ENCODE data around the gene ARL14.
"Not testable (repeated sequence)": the region's sequence is repeated elsewhere in the genome, so short reads cannot be mapped to it uniquely, and the experiment has no call there.

Gene ARL14

DNA sequence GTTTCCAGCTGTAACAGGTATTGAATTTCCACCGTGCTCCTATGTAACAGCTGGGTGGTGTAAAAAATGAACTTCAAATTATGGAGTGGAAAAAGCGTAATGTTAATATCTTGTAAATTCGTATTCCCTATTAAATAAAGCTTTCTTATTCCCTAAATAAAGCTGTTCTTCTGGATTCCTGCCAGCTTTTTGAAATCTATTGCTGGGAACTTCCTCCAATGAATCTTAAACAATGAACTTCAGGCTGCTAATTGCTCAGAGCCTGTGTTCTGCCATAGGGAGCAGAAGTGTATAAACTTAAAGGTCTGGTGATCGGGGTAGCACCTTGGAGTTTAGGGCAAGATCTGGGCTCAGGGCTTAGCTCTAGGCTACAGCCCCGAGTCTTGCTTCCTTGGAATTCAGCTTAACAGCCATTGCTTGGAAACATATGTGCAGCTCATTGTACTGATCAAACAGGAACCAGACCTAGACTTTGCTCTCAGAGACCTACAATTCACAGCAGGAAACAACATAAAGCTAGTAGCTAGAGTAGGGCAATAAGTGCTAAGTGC, 1.4 kb downstream of the ARL14 start:
- no peak for DNase-seq

DNA sequence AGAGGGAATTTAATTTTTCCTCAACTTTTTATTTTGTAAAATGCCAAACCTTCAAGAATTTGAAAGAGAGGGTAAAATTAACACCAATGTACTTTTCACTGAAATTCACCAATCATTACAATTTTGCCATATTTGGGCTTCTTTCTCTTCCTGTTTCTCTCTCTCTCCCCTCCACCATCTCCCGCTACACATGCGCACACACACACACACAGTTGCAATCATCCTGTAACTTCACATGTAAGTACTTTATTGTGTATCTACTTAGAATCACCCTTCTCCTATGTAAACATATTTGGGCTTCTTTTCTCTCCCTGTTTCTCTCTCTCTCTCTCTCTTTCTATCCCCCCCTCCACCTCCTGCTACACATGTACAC, 7.4 kb downstream of the ARL14 start:
- no peak for DNase-seq

DNA sequence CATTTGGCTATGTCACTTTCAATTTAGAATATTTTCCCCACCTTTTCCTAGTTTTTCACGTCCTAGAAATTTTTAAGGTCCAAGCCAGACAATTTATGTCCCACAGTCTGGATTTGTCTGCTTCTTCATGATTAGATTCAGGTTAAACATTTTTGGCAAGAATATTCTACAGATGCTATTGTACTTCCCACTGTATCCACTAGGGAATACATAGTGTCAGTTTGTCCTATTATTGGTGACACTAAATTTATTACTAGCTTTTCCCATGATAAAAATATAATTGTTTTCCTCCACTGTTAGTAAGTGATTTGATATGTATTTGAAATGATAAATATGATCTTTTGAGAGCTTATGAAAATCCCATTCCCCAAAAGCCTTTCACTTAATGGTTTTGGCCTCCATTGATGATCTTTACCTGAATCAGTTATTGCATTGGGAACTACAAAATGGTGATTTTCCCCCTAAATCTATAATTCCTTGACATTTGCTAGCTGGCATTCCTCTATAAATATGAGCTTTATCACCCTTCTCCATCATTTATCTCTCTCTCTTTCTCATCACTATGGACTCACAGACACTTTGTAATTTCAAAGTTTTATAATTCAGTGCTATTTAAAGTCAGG, 8.3 kb downstream of the ARL14 start:
- no peak for DNase-seq

DNA sequence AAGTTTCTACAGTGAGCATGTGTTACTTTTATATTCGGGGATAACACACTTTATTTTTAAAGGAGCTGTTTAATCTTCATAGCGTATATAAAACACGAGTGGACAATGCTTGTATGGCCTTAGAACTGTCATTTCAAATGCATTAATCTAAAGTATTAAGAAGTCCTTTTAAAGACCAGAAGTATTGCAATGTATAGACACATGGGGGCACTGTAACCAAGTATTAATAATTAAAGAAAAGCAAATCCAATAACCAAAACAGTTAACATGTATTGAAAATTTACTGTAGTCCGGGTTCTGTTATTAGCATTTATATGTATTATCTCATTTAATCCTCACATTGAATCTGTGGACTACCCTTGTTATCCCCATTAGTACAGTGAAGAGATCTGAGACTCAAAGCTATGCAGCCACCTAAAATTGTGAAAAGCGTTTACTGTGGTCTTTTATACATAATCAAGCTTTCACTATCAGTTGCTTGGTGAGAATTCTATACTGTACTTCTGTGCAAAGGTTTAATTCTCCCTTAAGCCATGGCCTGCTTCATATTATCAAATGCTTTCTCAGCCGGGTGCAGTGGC, 10.1 kb downstream of the ARL14 start:
- DNase-seq, result no peak

- DNase-seq, result no peak
These were observed 14.2 kb downstream of the ARL14 start for GRCh38 chr3:160691151-160691550.

GRCh38 chr3:160691962-160692361, 15.0 kb downstream of the ARL14 start:
- DNase-seq, result no peak

GRCh38 chr3:160693191-160693590, 16.2 kb downstream of the ARL14 start:
- no peak for DNase-seq

DNA sequence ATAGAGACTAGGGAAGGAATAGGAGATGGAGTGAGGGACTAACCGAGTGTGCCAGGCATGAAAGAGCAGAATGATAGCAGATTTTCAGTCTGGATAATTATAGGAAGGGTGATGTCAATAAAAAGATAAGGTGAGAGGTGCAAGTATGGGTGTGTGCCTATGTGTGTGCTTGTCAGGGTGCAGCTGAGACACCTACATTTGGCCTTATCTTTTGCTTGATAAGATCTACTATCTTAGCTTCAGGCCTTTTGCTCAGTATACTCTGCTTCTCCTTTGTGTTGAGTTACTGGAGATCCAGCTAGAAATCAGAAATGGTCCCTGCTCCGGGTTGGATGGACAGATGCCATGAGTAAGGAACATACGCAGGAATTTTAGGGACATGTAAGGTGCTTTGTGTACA, 17.4 kb downstream of the ARL14 start:
- no peak for DNase-seq

DNA sequence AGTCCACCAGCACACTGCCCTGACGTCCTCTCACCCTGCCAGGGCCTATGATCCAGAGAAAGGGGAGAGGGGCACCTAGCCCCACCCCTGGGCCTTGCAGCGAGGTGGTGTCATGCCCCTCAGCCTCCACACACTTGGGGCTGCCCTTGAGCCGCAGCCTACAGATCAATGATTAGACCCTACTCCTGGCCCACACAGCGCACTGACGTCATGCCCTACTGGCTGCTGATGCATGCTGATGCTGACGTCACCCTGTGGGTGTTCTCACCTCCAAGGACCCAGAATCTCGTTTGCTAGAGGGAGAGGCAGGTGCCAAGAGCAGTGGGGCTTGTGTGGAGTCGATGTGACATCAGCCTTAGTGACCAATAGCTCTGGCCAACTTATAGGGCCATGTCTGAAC, 18.0 kb downstream of the ARL14 start:
- DNase-seq, result no peak

DNA sequence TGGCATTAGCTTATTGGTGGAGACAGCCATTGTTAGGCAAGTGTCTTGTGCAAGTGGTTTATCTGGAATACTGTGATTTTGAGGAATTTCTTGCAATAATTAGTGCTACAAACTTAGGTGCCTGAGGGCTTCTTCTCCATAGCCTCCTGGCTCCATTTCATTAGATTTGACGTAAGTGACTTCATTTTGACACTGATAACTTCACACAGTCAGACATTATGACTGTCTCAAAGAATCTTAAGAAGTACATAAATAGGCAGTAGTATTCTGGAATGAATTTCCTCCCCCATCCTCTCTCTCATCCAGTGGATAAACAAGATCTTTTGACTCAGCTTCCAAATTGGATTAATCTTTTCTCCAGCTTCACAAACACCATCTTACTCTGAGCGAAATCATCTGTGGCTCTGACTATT, 19.0 kb downstream of the ARL14 start:
- DNase-seq, result peak; percentile 81

DNA sequence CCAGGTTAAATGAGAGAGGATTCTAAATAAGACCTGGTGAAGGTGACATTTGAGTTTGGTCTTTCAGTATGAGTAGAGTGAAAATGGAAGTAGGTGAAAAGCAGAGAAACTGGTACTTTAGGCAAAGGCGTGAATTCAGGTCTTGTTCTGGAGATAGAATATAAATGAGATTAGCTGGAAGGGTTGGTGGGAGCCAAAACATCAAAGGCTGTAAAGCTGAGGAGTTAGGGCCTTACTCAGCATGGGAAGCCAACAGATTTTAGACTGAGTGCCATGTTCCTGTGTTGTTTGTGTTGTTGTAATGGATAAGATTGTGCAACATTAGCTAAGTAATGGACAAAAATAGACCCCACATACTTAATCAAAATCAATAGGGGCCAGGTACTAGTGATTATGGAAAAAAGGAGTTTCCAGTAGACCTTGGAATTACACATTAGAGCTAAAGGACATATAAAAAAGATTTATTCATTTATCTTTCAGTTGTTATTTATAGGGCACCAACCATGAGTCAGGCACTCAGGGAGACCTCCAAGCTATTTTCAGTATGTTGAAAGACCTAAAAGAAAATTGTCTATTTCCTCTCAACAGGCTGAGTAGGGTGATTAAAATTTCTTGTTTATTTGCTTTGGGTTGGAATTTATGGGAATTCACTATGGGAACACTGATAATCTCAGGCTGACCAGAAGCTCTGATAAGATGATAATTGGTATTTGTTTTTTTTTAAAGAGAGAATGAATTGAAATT, 20.8 kb downstream of the ARL14 start:
- peak; percentile 64 for DNase-seq

DNA sequence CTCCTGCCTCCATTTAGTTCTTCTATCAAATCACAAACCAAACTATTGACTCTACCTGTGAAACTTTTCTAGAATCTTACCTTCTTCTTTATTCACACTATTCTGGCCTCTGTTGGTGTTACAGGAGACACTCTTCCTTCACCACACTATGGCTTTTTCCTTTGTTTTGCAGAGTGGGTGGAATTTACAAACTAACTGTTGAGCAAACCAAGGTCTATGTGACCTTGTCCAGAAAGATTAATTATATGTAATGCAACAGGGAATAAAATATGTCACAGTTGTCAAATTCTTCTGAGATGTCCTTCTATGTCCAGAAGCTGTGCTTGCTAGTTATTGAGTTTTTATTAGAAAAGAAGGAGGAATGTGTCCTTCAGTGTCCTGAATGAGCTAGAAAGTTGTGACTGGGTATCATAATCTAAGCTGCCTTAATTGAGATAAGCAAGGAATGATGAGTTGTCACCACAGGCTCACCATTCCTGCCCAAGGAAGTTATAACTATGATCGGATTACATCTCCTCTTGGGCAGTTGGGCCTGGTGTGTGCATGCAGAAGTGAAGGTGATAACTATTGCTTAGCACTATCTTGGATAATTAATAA, 21.7 kb downstream of the ARL14 start:
- DNase-seq, result peak; percentile 20

DNA sequence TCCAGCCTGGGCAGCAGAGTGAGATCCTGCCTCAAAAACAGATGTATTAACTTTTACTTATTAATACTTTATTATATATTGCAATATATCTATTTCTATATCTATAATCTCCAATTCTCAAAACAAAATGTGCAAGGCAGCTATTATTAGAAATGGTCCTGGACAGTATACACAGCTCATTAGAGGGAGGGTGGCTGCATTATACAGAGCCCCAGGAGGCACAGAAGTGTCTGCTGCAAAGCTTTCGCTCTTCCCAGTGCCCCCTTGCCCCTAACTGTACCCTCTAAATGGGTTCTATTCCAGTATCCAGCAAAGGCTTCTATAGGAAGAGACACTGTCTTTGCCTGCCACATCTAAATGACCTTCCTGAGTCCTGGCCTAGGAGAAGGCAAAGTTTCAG, 24.5 kb downstream of the ARL14 start:
- no peak for DNase-seq

GRCh38 chr3:160702290-160702689, 25.3 kb downstream of the ARL14 start:
- DNase-seq, result no peak

- peak; percentile 51 for DNase-seq
These were observed 27.0 kb downstream of the ARL14 start for GRCh38 chr3:160703974-160704373.

GRCh38 chr3:160707187-160707794, 30.3 kb downstream of the ARL14 start:
- DNase-seq, result no peak

- no peak for DNase-seq
These were observed 32.7 kb downstream of the ARL14 start for GRCh38 chr3:160709477-160710182.

- not testable (repeated sequence) for DNase-seq
These were observed 36.2 kb downstream of the ARL14 start for GRCh38 chr3:160713144-160713543.

DNA sequence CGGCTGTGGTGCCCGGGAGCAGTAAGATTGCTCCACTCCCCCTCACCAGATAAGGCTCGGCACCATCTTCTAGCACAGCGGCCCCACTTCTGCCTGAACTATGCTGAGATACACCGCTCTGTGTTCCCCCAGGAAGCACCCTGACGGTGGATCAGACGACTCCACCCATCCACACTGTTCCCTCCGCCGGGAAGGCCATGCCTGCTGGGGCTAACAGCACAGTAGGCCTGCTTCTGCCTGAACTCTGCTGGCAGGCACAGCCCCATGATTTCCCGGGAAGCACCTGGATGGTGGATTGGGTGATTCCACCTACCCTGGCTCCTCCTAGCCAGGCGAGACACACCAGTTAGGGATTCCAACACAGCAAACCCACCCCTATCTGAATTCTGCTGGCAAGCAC, 42.8 kb downstream of the ARL14 start:
- DNase-seq, result no peak

- DNase-seq, result no peak
These were observed 43.3 kb downstream of the ARL14 start for GRCh38 chr3:160720123-160720746.

DNA sequence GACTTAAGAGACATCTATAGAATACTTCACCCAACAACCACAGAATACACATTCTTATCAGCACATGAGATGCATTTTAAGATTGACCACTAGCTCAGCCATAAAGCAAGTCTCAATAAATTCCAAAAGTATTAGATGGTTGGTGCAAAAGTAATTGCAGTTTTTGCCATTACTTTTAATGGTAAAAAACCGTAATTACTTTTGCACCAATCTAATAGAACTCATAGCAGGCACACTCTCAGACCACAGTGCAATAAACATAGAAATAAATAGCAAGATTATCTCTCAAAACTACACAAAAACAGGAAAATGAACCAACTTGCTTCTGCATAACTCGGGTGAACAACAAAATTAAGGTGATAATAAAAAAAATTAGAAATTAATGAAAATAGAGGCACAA, 45.4 kb downstream of the ARL14 start:
- no peak for DNase-seq

GRCh38 chr3:160725338-160725737, 48.4 kb downstream of the ARL14 start:
- DNase-seq, result no peak

Data from NCI-H226 (cell line).